ENCODE measurements around the gene DNAJC1.

DNA sequence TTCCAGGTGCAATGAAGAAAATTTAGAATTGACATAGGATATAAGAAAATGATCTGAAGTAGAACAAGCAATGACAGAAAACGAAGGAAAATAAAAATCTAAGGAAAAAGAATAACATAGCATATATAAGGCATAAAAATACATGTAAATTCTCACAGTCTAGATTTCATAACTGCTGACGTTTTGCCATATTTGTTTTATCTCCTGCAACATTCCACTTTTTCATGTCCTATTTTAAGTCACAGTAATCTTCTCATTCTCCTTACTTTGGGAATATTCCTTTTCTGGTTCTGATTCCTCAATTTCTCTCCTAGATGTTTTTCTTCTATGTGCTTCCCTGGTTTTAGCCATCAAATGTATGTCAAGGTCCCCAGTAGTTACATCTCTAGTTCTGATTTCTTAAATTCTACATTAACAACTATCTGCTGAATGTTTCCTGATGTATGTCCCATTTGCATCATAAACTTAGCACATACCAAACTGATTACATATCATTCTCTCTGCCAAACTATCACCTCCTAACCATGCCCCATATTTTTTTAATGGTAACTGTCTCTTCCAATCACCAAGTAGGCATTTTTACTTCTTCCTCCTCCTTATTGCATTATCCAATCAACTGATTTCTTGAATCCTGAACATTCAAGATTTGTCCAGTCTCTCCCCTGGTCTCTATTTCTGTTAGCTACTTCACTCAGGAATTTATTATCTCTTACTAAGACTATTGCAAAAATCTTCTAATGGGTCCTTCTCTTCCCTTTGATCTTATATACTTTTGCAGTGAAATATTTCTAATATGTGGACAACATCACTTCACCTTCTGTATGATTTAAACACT is 171.3 kb downstream of the DNAJC1 start:
- TF ChIP-seq, protein P1, sequence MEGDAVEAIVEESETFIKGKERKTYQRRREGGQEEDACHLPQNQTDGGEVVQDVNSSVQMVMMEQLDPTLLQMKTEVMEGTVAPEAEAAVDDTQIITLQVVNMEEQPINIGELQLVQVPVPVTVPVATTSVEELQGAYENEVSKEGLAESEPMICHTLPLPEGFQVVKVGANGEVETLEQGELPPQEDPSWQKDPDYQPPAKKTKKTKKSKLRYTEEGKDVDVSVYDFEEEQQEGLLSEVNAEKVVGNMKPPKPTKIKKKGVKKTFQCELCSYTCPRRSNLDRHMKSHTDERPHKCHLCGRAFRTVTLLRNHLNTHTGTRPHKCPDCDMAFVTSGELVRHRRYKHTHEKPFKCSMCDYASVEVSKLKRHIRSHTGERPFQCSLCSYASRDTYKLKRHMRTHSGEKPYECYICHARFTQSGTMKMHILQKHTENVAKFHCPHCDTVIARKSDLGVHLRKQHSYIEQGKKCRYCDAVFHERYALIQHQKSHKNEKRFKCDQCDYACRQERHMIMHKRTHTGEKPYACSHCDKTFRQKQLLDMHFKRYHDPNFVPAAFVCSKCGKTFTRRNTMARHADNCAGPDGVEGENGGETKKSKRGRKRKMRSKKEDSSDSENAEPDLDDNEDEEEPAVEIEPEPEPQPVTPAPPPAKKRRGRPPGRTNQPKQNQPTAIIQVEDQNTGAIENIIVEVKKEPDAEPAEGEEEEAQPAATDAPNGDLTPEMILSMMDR (optimal IDR thresholded peaks at IDR 0.05 in 1 of 3, IDR thresholded peaks at IDR 0.05 in 1 of 3, conservative IDR thresholded peaks at IDR 0.05 in 1 of 3; ENCODE audit: extremely low read depth in 1 of 3, insufficient read depth in 2 of 3, low read length in 3 of 3): no peak
- no peak for TF ChIP-seq EZH2 (IDR thresholded peaks at IDR 0.05; ENCODE audit: low read length)
